ENCODE measurements around the gene EXOC6B.

The EXOC6B gene

DNA sequence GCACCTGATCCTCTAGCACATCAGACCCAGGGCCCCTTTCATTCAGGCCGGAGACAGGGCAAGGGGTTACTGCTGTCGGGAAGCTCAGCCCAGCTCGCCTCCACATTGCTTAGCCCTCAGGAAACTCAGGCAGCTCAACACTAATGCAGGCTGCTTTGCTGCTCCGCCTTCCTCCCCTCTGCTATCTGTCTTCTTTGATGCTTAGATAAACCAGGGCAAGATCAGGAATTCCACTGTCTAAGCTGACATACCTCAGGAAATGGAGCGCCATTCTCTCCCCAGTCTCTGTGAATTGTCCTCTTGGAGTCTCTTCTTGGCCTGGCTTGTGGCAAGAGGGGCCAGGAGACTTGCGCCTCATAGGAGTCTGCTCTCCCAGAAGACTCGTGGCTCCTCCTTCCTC is 25.5 kb upstream of the EXOC6B start:
- Histone ChIP-seq H3K4me1 (ENCODE audit: insufficient read depth, insufficient read length) (no peaks in the 10 kb centered on the region), H3K4me3 (ENCODE audit: insufficient read length, low read depth) (no peak overlapping the region), H3K9ac (ENCODE audit: insufficient read length, low read depth) (no peak overlapping the region), H3K36me3 (ENCODE audit: insufficient read depth, insufficient read length, low read length) (no peaks in the 10 kb centered on the region), H3K9me3 (ENCODE audit: insufficient read depth, low read length) (no peaks in the 10 kb centered on the region), H3K27me3 (ENCODE audit: insufficient read depth, insufficient read length) (no peaks in the 10 kb centered on the region)
- TF ChIP-seq SUZ12 (IDR thresholded peaks at IDR 0.05; ENCODE audit: extremely low read depth, insufficient read depth, insufficient read length) (no peak), ZNF274 (IDR thresholded peaks at IDR 0.05; ENCODE audit: low read depth, low read length) (no peak), YY1 (IDR thresholded peaks at IDR 0.05; ENCODE audit: insufficient read depth, insufficient read length) (no peak)
- DNase-seq (ENCODE audit: low read depth, low spot score), result peak; percentile 5

DNA sequence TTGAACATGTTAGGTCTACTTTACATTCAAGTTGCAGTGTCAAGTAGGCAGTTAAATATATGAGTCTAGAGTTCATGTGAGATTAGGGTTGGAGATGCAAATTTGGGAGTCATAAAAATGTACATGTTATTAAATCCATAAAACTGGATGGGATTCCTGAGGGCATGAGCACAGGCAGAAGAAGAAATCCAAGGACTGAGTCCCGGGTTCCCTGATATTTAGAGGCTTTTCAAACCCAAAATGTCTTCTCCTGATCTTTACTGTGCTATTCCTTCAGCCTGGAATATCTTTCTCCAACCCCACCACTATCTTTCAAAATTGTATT is 23.3 kb upstream of the EXOC6B start:
- Histone ChIP-seq H3K9ac (ENCODE audit: insufficient read length, low read depth) (no peak overlapping the region), H3K36me3 (ENCODE audit: insufficient read depth, insufficient read length, low read length) (no peaks in the 10 kb centered on the region), H3K4me1 (ENCODE audit: insufficient read depth, insufficient read length) (no peaks in the 10 kb centered on the region), H3K9me3 (ENCODE audit: insufficient read depth, low read length) (no peaks in the 10 kb centered on the region), H3K4me3 (ENCODE audit: insufficient read length, low read depth) (no peak overlapping the region), H3K27me3 (ENCODE audit: insufficient read depth, insufficient read length) (no peaks in the 10 kb centered on the region)
- no peak for TF ChIP-seq SUZ12 (IDR thresholded peaks at IDR 0.05; ENCODE audit: extremely low read depth, insufficient read depth, insufficient read length)
- TF ChIP-seq YY1 (IDR thresholded peaks at IDR 0.05; ENCODE audit: insufficient read depth, insufficient read length), result no peak
- TF ChIP-seq ZNF274 (IDR thresholded peaks at IDR 0.05; ENCODE audit: low read depth, low read length), result no peak
- DNase-seq (ENCODE audit: low read depth, low spot score), result no peak

DNA sequence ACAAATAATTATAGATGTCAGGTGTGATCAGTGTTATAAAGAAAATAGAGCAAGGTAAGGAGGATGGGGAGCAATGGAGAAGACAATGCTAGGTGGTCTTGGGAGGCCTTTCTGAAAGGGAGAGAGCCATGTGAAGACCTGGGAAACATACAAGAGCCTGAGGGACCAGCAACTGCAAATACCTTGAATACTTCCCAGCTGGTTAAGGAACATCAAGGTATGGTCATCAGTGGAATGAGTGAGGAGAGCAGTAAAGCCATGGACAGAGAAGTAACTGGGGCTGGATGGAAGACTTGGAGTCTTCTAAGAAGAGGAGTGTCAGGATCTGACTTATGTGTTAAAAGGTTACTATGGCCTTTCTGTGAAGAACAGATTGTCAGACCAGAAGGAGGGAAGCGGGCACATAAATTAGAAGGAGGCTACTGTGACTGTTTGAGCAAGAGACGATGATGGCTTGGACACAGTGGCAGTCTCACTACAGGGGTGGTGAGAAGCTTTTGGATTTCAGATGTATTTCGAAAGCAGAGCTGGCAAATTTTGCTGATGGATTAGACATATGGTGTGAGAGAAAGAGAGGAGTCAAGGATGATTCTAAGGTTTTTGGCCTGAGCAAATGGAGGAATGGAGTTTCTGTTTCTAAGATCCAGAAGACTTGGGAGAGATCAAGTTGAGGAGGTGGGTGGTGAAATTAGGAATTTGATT is 22.8 kb upstream of the EXOC6B start:
- no peak overlapping the region for H3K9ac ChIP-seq (ENCODE audit: insufficient read length, low read depth)
- no peak overlapping the region for H3K4me3 ChIP-seq (ENCODE audit: insufficient read length, low read depth)
- H3K9me3 ChIP-seq (ENCODE audit: insufficient read depth, low read length), result no peaks in the 10 kb centered on the region
- DNase-seq (ENCODE audit: low read depth, low spot score), result no peak
- no peaks in the 10 kb centered on the region for H3K27me3 ChIP-seq (ENCODE audit: insufficient read depth, insufficient read length)
- TF ChIP-seq ZNF274 (IDR thresholded peaks at IDR 0.05; ENCODE audit: low read depth, low read length) (no peak), YY1 (IDR thresholded peaks at IDR 0.05; ENCODE audit: insufficient read depth, insufficient read length) (no peak), SUZ12 (IDR thresholded peaks at IDR 0.05; ENCODE audit: extremely low read depth, insufficient read depth, insufficient read length) (no peak)
- no peaks in the 10 kb centered on the region for H3K4me1 ChIP-seq (ENCODE audit: insufficient read depth, insufficient read length)
- no peaks in the 10 kb centered on the region for H3K36me3 ChIP-seq (ENCODE audit: insufficient read depth, insufficient read length, low read length)

DNA sequence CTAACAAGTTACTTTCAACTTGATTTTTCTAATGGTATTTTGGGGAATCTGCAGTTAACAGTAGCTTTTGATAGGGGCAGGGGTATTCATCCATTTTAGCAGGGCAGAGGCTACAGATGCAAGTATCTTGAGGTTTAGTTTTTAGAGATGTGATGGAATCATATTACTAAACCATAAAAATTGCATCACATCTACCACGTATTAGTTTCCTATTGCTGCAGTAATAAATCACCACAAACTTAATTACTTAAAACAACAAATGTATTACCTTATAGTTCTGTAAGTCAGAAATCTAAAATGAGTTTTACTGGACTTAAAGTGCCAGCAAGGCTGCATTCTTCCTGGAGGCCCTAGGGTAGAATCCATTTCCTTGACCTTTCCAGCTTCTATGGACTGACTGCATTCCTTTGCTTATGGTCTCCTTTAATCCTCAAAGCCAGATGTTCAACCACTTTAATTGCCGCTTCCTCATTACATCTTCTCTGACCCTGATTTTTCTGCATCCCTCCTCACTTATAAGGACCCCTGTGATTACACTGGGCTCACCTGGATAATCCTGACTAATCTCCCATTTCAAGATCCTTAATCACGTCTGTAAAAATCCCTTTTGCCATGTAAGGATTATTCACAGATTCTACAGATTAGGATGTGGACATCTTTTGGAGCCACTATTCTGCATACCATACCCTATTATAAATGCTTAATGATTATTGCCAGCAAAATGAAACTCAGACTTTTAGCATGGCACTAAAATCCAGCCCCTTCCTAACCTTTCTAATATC is 21.9 kb upstream of the EXOC6B start:
- Histone ChIP-seq H3K27me3 (ENCODE audit: insufficient read depth, insufficient read length) (no peaks in the 10 kb centered on the region), H3K4me1 (ENCODE audit: insufficient read depth, insufficient read length) (no peaks in the 10 kb centered on the region)
- TF ChIP-seq SUZ12 (IDR thresholded peaks at IDR 0.05; ENCODE audit: extremely low read depth, insufficient read depth, insufficient read length) (no peak), ZNF274 (IDR thresholded peaks at IDR 0.05; ENCODE audit: low read depth, low read length) (no peak), YY1 (IDR thresholded peaks at IDR 0.05; ENCODE audit: insufficient read depth, insufficient read length) (no peak)

DNA sequence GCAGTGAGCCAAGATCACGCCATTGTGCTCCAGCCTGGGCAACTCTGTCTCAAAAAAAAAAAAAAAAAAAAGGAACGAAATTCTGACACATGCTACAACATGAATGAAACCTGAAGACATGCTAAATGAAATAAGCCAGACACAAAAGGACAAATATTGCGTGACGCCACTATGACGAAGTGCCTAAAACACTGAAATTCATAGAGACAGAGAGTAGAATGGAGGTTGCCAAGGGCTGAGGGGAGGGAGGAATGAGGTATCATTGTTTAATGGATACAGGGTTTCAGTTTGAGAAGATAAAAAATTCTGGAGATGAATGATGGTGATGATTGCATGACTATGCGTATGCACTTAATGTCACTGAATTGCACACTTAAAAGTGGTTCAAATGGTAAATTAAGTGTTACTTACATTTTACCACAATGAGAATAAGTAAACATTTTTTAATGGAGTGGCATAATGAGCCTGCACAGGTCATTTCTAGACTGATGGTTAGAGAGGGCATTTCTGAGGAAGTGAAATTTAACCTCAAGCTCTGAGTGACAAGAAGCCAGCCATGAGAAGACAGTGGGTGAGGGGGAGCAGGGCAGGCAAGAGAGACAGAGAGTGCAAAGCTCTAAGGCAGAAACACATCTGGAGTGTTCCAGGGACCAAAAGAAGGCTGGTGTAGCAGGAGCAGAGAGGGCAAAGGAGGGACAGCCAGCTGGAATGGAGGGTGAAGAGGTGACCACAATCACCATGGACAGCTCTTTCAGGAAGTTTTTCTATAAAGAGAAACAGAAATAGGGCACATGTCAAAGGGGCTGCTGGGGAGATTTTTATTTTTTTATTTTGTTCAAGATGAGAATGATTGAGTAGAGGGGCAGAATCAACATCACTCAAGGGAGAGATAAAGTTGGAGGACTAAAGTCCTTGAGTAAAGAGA is 20.6 kb upstream of the EXOC6B start:
- Histone ChIP-seq H3K9ac (ENCODE audit: insufficient read length, low read depth) (no peak overlapping the region), H3K36me3 (ENCODE audit: insufficient read depth, insufficient read length, low read length) (no peaks in the 10 kb centered on the region), H3K27me3 (ENCODE audit: insufficient read depth, insufficient read length) (no peaks in the 10 kb centered on the region), H3K4me3 (ENCODE audit: insufficient read length, low read depth) (no peak overlapping the region), H3K9me3 (ENCODE audit: insufficient read depth, low read length) (no peaks in the 10 kb centered on the region), H3K4me1 (ENCODE audit: insufficient read depth, insufficient read length) (no peaks in the 10 kb centered on the region)
- TF ChIP-seq SUZ12 (IDR thresholded peaks at IDR 0.05; ENCODE audit: extremely low read depth, insufficient read depth, insufficient read length), result no peak
- no peak for TF ChIP-seq ZNF274 (IDR thresholded peaks at IDR 0.05; ENCODE audit: low read depth, low read length)
- no peak for TF ChIP-seq YY1 (IDR thresholded peaks at IDR 0.05; ENCODE audit: insufficient read depth, insufficient read length)
- DNase-seq (ENCODE audit: low read depth, low spot score), result no peak

More for the DNA sequence above, 21.9 kb upstream of the EXOC6B start:
- H3K36me3 ChIP-seq (ENCODE audit: insufficient read depth, insufficient read length, low read length), result no peaks in the 10 kb centered on the region
- no peak for DNase-seq (ENCODE audit: low read depth, low spot score)
- H3K4me3 ChIP-seq (ENCODE audit: insufficient read length, low read depth), result no peak overlapping the region
- no peak overlapping the region for H3K9ac ChIP-seq (ENCODE audit: insufficient read length, low read depth)
- no peaks in the 10 kb centered on the region for H3K9me3 ChIP-seq (ENCODE audit: insufficient read depth, low read length)

DNA sequence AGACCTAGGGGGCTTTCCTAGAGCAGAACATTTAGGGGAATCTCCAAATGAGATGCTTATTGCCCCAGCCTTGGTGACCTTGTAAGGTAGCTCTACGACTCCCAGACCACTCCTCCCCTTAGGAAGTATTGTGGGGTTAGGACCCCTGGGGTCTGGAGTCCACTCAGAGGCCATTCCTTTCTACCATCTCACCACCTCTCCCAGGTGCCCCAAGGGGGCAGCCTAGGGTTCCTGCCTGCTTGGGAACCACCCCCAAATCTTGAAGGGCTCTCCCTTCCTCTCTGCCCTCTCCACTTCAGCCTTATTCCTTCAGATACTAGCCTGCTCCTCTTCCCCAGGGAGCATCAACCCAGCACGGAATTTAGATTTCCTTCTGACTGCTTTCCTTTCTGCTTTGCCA is 17.5 kb upstream of the EXOC6B start:
- no peaks in the 10 kb centered on the region for H3K36me3 ChIP-seq (ENCODE audit: insufficient read depth, insufficient read length, low read length)
- H3K4me3 ChIP-seq (ENCODE audit: insufficient read length, low read depth), result no peak overlapping the region
- DNase-seq (ENCODE audit: low read depth, low spot score), result no peak
- H3K9ac ChIP-seq (ENCODE audit: insufficient read length, low read depth), result no peak overlapping the region
- no peaks in the 10 kb centered on the region for H3K4me1 ChIP-seq (ENCODE audit: insufficient read depth, insufficient read length)
- no peaks in the 10 kb centered on the region for H3K27me3 ChIP-seq (ENCODE audit: insufficient read depth, insufficient read length)
- TF ChIP-seq SUZ12 (IDR thresholded peaks at IDR 0.05; ENCODE audit: extremely low read depth, insufficient read depth, insufficient read length) (no peak), ZNF274 (IDR thresholded peaks at IDR 0.05; ENCODE audit: low read depth, low read length) (no peak), YY1 (IDR thresholded peaks at IDR 0.05; ENCODE audit: insufficient read depth, insufficient read length) (no peak)
- no peaks in the 10 kb centered on the region for H3K9me3 ChIP-seq (ENCODE audit: insufficient read depth, low read length)

Data from NT2/D1 (cell line).